Body of pancreas (tissue), 4 donors: ENCODE results near the gene ESD. TPM values are rescaled to one million over a fixed set of nuclear protein-coding genes. Genes with fewer than 3 reads are reported as not detected.

Experiments
- ATAC-seq: fragments of 150-250 bp; one replicate; pipeline ENCODE4 v1.9.1; 2016
- DNase-seq, 4 donors: peaks; one replicate each; pipeline ENCODE4 v3.0.0-alpha.2; 2019
- H3K27ac ChIP-seq, 4 donors: fragments of 200-600 bp; sonication (generic); 1 replicate in 3 of 4; 2 replicates in 1 of 4; pipeline versions ENCODE4 v1.5.1 to v1.6.1; 2016 to 2019; ENCODE audit warnings: mild to moderate bottlenecking in 1 of 4, mixed read lengths in 1 of 4, moderate library complexity in 1 of 4
- H3K27me3 ChIP-seq, 2 donors: fragments of 200-600 bp; sonication (generic); one replicate each; pipeline ENCODE4 v1.6.0; 2016; ENCODE audit warnings: mild to moderate bottlenecking in 1 of 2
- H3K36me3 ChIP-seq, 2 donors: fragments of 200-600 bp; sonication (generic); replicated peaks in 1 of 2; 2 replicates each; pipeline ENCODE4 v1.5.1; 2016; ENCODE audit warnings: low read depth in 2 of 2; ENCODE audit not compliant: insufficient read depth in 1 of 2
- H3K4me1 ChIP-seq: fragments of 200-600 bp; sonication (generic); one replicate; pipeline ENCODE4 v1.6.0; 2016
- H3K4me3 ChIP-seq, 2 donors: fragments of 200-600 bp; sonication (generic); 1 replicate in 1 of 2; 2 replicates in 1 of 2; pipeline ENCODE4 v1.5.1; 2016 to 2019
- H3K9me3 ChIP-seq, 3 donors: fragments of 200-600 bp; sonication (generic); 1 replicate in 2 of 3; 2 replicates in 1 of 3; pipeline ENCODE4 v1.5.1; 2016
- POLR2A ChIP-seq, 3 donors: fragments of 450-650 bp; IDR thresholded peaks; one replicate each; pipeline ENCODE4 v1.6.1; 2016; ENCODE audit warnings: antibody characterized with exemption in 3 of 3, mild to moderate bottlenecking in 2 of 3
- WGBS, 2 donors: methylation state at CpG; one replicate each; pipeline ENCODE4 v1.1.5; 2017; 5-methylcytosine and 5-hydroxymethylcytosine counted together
- intact Hi-C: fragments of 100-400 bp; cut with DNase I; formaldehyde crosslinking; loops from one replicate; pipeline ENCODE4 v1.15.1; 2023
- total RNA-seq, 2 donors: library from RNA; depleted of rRNA; stranded (reverse); fragments of >200 nt; gene quantifications; one replicate each; pipeline ENCODE4 v1.1.0, GENCODE V29; 2016
- TF ChIP-seq, protein P1 (sequence below), 7 experiments: fragments of 450-650 bp in 4 of 7; fragments of 200-600 bp in 3 of 7; sonication (generic) in 3 of 7; IDR thresholded peaks; one replicate each; pipeline ENCODE4 v1.5.1; 2016 to 2019; ENCODE audit warnings: antibody characterized with exemption in 7 of 7

The ESD gene
- total RNA-seq, 2 donors from 2014 or later, result 24.4 to 45.4 TPM

DNA sequence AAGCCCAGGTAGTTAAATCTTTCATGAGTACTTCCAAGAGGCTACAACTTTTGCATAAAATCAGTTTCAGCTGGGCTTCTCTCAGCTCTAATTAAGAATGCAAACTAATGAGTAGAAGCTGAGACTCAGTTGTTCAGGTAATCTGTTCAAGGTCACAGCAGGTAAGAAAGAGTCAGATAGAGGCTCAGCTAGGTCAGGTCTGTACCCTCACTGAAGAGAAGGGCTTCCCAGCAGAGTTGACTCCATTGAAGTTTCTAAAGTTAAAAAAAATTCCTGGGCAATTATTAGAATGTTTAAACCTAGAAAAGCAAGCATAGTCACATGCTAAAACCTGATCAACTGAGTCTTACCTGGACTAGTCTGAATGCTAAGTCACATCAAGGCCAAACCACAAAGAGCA lies 42.1 kb downstream of the ESD start:
- intact Hi-C loops, result no loop called here
- peaks cover 0 to 2% of the 10 kb centered on the region in 2 donors for H3K36me3 ChIP-seq
- no peak for DNase-seq
- H3K27me3 ChIP-seq, result no peaks in the 10 kb centered on the region
- H3K9me3 ChIP-seq, result no peaks in the 10 kb centered on the region
- peaks cover 1% of the 10 kb centered on the region for H3K4me1 ChIP-seq
- TF ChIP-seq, protein P1, sequence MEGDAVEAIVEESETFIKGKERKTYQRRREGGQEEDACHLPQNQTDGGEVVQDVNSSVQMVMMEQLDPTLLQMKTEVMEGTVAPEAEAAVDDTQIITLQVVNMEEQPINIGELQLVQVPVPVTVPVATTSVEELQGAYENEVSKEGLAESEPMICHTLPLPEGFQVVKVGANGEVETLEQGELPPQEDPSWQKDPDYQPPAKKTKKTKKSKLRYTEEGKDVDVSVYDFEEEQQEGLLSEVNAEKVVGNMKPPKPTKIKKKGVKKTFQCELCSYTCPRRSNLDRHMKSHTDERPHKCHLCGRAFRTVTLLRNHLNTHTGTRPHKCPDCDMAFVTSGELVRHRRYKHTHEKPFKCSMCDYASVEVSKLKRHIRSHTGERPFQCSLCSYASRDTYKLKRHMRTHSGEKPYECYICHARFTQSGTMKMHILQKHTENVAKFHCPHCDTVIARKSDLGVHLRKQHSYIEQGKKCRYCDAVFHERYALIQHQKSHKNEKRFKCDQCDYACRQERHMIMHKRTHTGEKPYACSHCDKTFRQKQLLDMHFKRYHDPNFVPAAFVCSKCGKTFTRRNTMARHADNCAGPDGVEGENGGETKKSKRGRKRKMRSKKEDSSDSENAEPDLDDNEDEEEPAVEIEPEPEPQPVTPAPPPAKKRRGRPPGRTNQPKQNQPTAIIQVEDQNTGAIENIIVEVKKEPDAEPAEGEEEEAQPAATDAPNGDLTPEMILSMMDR (IDR thresholded peaks at IDR 0.05), result no peak
- TF ChIP-seq POLR2A (IDR thresholded peaks at IDR 0.05), result no peak
- no peak for ATAC-seq
- H3K4me3 ChIP-seq, result no peak overlapping the region
- H3K27ac ChIP-seq, result no peak overlapping the region

GRCh38 chr13:46753917-46754316 lies 43.0 kb downstream of the ESD start:
- H3K4me1 ChIP-seq, result no peaks in the 10 kb centered on the region
- intact Hi-C loops, result no loop called here
- no peak for ATAC-seq
- no peaks in the 10 kb centered on the region for H3K9me3 ChIP-seq
- H3K27ac ChIP-seq, result no peak overlapping the region
- no peak overlapping the region for H3K4me3 ChIP-seq
- TF ChIP-seq, protein P1 (IDR thresholded peaks at IDR 0.05), result no peak
- no peak for TF ChIP-seq POLR2A (IDR thresholded peaks at IDR 0.05)
- 74 to 80% methylated on average over 6 of the region's 6 CpGs for WGBS, 2 donors
- no peak for DNase-seq
- H3K36me3 ChIP-seq, result peaks cover 0 to 4% of the 10 kb centered on the region in 2 donors
- no peaks in the 10 kb centered on the region for H3K27me3 ChIP-seq

DNA sequence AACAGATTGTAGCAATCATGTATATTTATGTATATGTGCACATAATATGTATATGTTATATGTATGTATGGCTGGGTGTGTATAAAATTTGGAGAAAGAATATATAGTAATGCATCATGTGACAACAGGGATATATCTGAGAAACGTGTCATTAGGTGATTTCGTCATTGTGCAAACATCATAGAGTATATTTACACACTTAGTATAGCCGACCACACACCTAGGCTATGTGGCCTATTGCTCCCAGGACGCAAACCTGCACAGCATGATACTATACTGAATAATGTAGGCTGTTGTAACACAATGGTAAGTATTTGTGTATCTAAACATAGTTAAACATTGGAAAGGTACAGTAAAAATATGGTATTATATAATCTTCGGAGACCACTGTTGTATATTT lies 43.8 kb downstream of the ESD start:
- no peak overlapping the region for H3K4me3 ChIP-seq
- no peak overlapping the region for H3K27ac ChIP-seq
- 63 to 68% methylated on average over 5 of the region's 5 CpGs for WGBS, 2 donors
- intact Hi-C loops, result no loop called here
- DNase-seq (no peak), ATAC-seq (no peak)
- H3K9me3 ChIP-seq, result no peaks in the 10 kb centered on the region
- H3K27me3 ChIP-seq, result no peaks in the 10 kb centered on the region
- H3K4me1 ChIP-seq, result no peaks in the 10 kb centered on the region
- H3K36me3 ChIP-seq, result peaks cover 0 to 4% of the 10 kb centered on the region in 2 donors
- TF ChIP-seq, protein P1 (IDR thresholded peaks at IDR 0.05), result no peak
- TF ChIP-seq POLR2A (IDR thresholded peaks at IDR 0.05), result no peak

DNA sequence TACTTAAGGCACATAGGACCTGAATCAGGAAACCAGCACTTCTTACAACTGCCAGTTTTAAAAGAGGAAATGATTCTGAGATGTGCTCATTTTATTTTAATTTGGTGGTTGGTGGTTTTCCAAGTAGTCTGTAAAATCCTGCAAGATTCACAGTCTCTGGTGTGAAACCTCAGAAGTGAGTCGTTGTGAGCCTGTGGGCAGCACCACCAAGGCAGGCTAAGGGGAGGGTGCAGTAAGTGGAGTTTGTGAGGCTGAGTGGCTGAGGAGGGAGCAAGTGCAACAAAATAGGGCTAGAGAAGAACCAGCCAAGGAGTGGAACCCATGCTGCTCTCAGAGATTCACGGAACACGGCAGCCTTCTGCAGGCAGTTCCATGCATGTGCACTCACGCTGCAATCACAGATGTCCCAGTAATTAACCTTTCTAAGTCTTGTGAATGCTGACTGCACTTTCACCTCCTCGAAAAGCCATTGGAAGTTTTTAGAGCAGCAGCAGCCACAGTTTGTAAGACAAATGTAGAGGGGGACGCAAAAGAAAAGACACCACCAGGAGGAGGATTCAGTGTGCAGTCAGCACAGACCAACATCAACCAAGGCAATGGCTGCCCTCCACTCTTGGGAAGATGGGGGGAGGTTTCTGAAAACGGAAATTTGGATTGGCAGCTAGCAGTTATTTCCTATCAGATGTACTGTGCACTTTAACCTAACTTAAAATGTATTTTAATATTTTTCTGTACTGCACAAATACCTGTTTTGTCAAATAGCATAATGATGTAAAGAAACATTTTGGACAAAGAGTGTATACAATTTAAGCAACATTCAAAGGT lies 44.9 kb downstream of the ESD start:
- Histone ChIP-seq H3K4me3 (no peak overlapping the region), H3K36me3 (peaks cover 0 to 4% of the 10 kb centered on the region in 2 donors), H3K4me1 (no peaks in the 10 kb centered on the region), H3K27me3 (no peaks in the 10 kb centered on the region), H3K9me3 (no peaks in the 10 kb centered on the region), H3K27ac (no peak overlapping the region)
- TF ChIP-seq, protein P1 (IDR thresholded peaks at IDR 0.05), result no peak
- TF ChIP-seq POLR2A (IDR thresholded peaks at IDR 0.05), result no peak
- ATAC-seq, result no peak
- intact Hi-C loops, result no loop called here
- peak in 1 of 4 donors; percentile 34 for DNase-seq
- WGBS, 2 donors, result 65 to 86% methylated on average over 7 of the region's 7 CpGs

DNA sequence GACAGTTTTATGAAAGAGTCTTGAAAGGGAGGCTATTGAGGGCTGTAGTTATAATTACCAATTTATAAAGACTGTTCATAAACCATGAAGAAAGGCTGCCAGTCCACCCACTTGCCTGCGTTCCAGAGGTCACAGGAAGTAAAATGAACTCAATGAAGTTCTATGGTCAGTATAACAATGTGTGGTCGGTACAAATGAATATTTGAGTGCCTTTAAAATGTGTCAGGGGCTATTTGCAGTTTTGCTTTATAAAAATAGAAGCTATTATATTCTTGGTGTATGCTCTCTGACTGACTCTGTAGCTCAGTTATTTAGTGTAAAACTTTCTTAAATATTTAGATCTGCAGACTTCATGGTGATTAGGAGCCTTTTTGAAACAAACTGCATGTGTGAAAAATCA lies 47.0 kb downstream of the ESD start:
- intact Hi-C loops, result no loop called here
- ATAC-seq, result no peak
- WGBS, 2 donors, result 75 to 77% methylated on average over 2 of the region's 2 CpGs
- no peaks in the 10 kb centered on the region for H3K27me3 ChIP-seq
- no peaks in the 10 kb centered on the region for H3K9me3 ChIP-seq
- H3K4me1 ChIP-seq, result no peaks in the 10 kb centered on the region
- no peak for DNase-seq
- no peak overlapping the region for H3K27ac ChIP-seq
- no peak overlapping the region for H3K4me3 ChIP-seq
- peaks cover 0 to 4% of the 10 kb centered on the region in 2 donors for H3K36me3 ChIP-seq
- TF ChIP-seq POLR2A (IDR thresholded peaks at IDR 0.05), result no peak
- TF ChIP-seq, protein P1 (IDR thresholded peaks at IDR 0.05), result no peak
